ENCODE data around the gene JPH4. TPM values are rescaled to one million over a fixed set of nuclear protein-coding genes. Genes with fewer than 3 reads are reported as not detected.
"Not testable (repeated sequence)": the region's sequence is repeated elsewhere in the genome, so short reads cannot be mapped to it uniquely, and the experiment has no call there.

JPH4 gene
- total RNA-seq, 2 donors from 2014 or later = 0.21 to 0.84 TPM

- DNase-seq = no peak
- ATAC-seq = no peak
- intact Hi-C loops (cut with DNase I, micrococcal nuclease) = no loop called here
Measured at GRCh38 chr14:23538785-23539184, 39.8 kb downstream of the JPH4 start.

DNA sequence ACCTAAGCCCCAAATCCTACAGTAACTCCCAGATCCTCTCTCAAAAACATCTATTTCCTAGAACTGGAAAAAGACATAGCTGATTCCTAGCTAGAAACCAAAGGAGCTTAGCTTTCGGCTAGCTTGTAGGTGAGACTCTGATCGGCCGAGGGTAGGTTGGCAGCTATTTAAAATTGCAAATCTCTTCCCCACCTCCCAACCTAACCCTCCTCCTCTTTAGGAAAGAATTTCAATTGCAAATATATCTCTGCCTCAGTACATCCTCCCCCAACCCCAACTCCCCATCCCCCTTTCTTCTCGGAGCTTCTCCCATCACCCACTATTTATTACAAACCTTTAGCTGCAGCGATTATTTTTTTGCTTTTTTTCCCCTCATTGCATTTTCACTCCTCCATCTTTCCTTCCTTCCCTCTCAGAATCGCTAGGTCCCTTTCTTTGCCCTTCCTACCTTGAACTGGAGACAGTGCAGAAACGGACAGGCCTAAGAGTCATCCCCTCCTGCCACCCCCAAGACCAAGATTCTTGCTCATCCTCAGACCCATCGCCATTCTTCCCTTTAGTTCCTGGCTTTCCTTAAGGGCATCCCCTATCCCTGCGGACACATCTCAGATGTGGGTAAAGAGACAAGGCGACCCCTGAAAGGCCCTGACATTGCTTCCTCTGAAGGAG is 40.4 kb downstream of the JPH4 start:
- DNase-seq (no peak), ATAC-seq (no peak)
- intact Hi-C loops (cut with DNase I, micrococcal nuclease) = no loop called here

DNA sequence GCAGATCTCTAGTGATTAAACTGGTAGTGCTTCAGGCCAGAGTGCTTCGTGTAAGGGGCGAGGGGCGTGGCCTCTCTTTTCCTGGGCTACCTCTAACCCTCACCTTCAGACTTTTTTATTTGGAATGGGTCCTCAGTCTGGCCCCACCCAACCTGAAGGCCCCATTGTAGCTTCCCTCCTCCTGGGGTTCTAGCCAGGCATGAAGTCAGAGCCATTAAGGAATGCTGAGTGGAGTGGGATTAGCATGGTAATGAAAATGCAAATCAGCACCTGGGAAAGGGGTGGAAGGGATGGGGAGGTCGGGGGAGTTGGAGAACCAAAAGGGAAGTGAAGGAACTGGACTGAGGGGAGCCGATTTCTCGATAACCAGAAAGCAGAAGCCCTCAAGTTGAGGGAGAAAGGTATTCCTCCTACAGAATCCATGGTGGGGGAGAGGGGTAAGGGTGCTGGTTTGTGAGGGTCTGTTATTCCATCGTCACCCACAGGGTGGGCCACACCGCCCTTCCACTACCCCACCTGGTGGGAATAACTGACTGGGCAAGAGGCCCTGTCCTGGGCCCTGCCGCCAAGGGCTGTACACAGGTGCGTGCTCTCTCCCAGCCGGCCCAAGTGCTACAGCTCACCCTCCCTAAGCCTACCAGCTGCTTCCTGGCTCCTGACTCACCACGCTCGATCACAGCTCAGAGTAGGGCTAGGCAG is 41.1 kb downstream of the JPH4 start:
- ATAC-seq = no peak
- DNase-seq = no peak
- intact Hi-C loops (cut with DNase I, micrococcal nuclease) = no loop called here

DNA sequence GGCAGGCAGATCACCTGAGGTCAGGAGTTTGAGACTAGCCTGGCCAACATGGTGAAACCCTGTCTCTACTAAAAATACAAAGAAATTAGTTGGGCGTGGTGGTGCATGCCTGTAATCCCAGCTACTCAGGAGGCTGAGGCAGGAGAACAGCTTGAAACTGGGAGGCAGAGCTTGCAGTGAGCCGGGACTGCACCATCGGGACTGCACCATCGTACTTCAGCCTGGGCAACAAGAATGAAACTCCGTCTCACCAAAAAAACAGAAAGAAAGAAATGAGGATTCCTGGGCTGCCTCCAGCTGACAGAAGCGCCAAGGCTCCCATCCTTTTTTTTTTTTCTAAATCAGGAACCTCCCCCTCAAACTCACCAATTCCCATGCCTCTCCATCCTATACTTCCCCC is 41.7 kb downstream of the JPH4 start:
- intact Hi-C loops (cut with DNase I, micrococcal nuclease); DNase-seq; ATAC-seq: not testable (repeated sequence)

DNA sequence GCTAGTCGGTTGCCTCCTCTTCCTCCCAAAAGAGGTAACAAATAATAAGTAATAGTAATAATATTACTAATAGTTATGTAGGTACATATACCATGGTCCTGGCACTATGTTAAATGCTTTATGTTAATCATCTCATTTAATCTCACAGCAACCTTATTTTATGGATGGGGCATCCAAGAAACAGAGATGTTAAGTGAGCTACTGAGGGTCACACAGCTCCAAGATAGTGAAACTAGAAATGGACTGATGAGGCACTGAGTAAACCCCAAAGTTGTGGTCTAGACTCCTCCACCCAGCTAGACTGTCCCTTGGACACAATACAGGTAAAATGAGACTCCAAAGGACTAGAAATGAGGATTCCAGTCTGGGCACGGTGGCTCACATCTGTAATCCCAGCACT is 42.1 kb downstream of the JPH4 start:
- DNase-seq (no peak), ATAC-seq (no peak)
- intact Hi-C loops (cut with DNase I, micrococcal nuclease) = no loop called here

- intact Hi-C loops (cut with DNase I, micrococcal nuclease) = no loop called here
Measured at GRCh38 chr14:23535943-23536342, 42.6 kb downstream of the JPH4 start.

GRCh38 chr14:23533652-23534435 is 44.7 kb downstream of the JPH4 start:
- intact Hi-C loops (cut with DNase I, micrococcal nuclease) = no loop called here
- no peak for DNase-seq
- ATAC-seq = no peak

More at GRCh38 chr14:23535943-23536342, 42.6 kb downstream of the JPH4 start:
- no peak for ATAC-seq
- DNase-seq = no peak

GRCh38 chr14:23532658-23533057 is 45.9 kb downstream of the JPH4 start:
- no peak for ATAC-seq
- no peak for DNase-seq
- intact Hi-C loops (cut with DNase I, micrococcal nuclease) = no loop called here

DNA sequence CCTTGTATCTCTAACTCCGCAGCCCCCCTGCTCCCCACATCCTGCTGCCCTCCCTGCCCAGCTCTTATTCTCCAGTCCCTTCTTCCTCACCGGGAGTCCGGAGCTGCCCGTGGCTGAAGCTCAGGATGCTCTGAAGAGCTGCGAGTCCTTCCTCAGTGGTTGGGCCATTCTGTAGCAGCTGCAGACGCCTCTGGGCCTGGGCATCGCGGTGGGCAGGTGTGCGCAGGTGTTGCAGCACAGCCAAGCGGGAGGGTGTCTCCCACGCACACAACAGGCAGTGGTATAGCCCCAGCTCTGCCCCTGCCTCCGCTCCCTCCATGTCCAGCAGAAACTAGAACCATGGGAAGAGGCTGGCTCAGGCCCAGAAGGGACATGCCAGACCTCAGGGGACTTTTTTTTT is 47.2 kb downstream of the JPH4 start:
- DNase-seq (no peak), ATAC-seq (no peak)
- intact Hi-C loops (cut with DNase I, micrococcal nuclease) = no loop called here

- intact Hi-C loops (cut with DNase I, micrococcal nuclease) = no loop called here
- DNase-seq (no peak), ATAC-seq (no peak)
Measured at GRCh38 chr14:23530375-23531055, 48.1 kb downstream of the JPH4 start.

- DNase-seq = no peak
- intact Hi-C loops (cut with DNase I, micrococcal nuclease) = no loop called here
- no peak for ATAC-seq
Measured at GRCh38 chr14:23529016-23529415, 49.6 kb downstream of the JPH4 start.

- ATAC-seq (no peak), DNase-seq (no peak)
- intact Hi-C loops (cut with DNase I, micrococcal nuclease) = no loop called here
Measured at GRCh38 chr14:23528555-23528954, 50.0 kb downstream of the JPH4 start.

- DNase-seq (no peak), ATAC-seq (no peak)
- intact Hi-C loops (cut with DNase I, micrococcal nuclease) = no loop called here
Measured at GRCh38 chr14:23525611-23526010, 53.0 kb downstream of the JPH4 start.

DNA sequence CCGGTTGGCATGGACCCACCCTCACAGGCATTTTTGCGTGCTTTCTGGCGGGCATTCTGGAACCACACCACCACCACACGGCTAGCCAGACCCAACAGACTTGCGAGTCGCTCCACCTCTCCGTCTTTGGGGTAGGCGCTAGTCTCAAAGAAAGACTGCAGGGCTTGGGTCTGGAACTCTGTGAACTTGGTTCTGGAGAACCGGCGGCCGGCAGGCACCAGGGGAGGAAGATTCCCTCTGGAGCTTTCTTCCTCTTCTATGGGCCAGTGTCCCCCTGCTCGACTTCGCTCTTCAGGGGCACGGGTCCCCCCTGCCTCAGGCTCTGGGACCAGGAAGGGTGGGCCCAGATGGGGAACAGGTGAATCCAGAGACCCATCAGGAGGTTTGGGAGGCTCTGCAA is 53.6 kb downstream of the JPH4 start:
- intact Hi-C loops (cut with DNase I, micrococcal nuclease) = no loop called here
- ATAC-seq (no peak), DNase-seq (no peak)

- intact Hi-C loops (cut with DNase I, micrococcal nuclease) = no loop called here
- ATAC-seq (no peak), DNase-seq (no peak)
Measured at GRCh38 chr14:23523229-23524016, 55.2 kb downstream of the JPH4 start.

DNA sequence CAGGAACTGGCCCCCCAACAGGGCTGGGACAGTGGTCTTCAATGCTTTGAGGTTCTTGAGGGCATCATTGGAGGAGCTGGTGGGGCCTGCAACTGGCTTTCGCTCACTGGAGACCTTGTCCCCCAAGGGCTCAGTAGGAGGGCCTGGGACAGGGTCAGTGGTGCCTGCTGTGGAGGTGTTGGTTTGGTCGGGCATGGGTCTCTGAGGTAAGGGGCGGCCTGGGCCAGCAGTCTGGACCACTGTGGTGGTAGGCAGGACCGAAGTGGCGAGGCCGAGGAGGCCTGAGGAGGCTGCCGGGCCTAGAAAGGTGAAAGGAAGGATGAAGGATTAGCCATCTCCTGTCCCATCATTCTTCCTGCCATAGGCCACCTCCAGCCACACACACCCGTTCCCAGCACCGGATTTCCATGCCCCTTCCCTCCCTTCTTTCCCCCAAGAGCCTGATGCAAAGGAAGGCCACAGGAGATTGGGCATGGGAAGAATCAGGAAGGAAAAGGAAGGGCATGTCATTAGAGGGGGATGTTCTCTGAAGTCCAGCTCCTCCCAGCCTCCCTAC is 55.9 kb downstream of the JPH4 start:
- no peak for ATAC-seq
- DNase-seq = no peak
- intact Hi-C loops (cut with DNase I, micrococcal nuclease) = no loop called here

- no peak for DNase-seq
- ATAC-seq = no peak
- intact Hi-C loops (cut with DNase I, micrococcal nuclease) = no loop called here
Measured at GRCh38 chr14:23521785-23522640, 56.6 kb downstream of the JPH4 start.

All from left colon (tissue), 2 donors.